GM10266 (cell line): ENCODE measurements around the gene IRF1.

Experiments used
- DNase-seq: peaks from one replicate; pipeline ENCODE4 v3.0.0; 2012; ENCODE audit errors: extremely low spot score
- CTCF ChIP-seq: IDR thresholded peaks from 2 replicates; pipeline ENCODE4 v1.5.1; 2012; ENCODE audit warnings: mild to moderate bottlenecking, low read depth; ENCODE audit not compliant: control insufficient read depth, insufficient read depth; ENCODE audit errors: missing control alignments

The IRF1 gene

GRCh38 chr5:132462856-132463745 lies 27.5 kb downstream of the IRF1 start:
- TF ChIP-seq CTCF, result no peak
- no peak for DNase-seq

- no peak for TF ChIP-seq CTCF
- no peak for DNase-seq
Measured at GRCh38 chr5:132462333-132462732, 28.2 kb downstream of the IRF1 start.

- TF ChIP-seq CTCF, result no peak
- no peak for DNase-seq
Measured at GRCh38 chr5:132461569-132462070, 29.0 kb downstream of the IRF1 start.

- no peak for DNase-seq
- no peak for TF ChIP-seq CTCF
Measured at GRCh38 chr5:132460846-132461568, 29.6 kb downstream of the IRF1 start.

GRCh38 chr5:132459983-132460838 lies 30.4 kb downstream of the IRF1 start:
- DNase-seq, result no peak
- no peak for TF ChIP-seq CTCF

- TF ChIP-seq CTCF, result no peak
- DNase-seq, result no peak
Measured at GRCh38 chr5:132459031-132459982, 31.3 kb downstream of the IRF1 start.
